GM10266 (cell line): Measurements from ENCODE around the gene ABHD18.
A peak's percentile ranks its signal among the peaks of the same experiment; 100 is the strongest.

ENCODE experiments used
- DNase-seq: peaks from one replicate; pipeline ENCODE4 v3.0.0; 2012; ENCODE audit errors: extremely low spot score
- CTCF ChIP-seq: IDR thresholded peaks from 2 replicates; pipeline ENCODE4 v1.5.1; 2012; ENCODE audit warnings: mild to moderate bottlenecking, low read depth; ENCODE audit not compliant: control insufficient read depth, insufficient read depth; ENCODE audit errors: missing control alignments

The ABHD18 gene

GRCh38 chr4:128068918-128069317 lies 103.7 kb downstream of the ABHD18 start:
- DNase-seq, result no peak
- TF ChIP-seq CTCF, result peak; percentile 14

GRCh38 chr4:128076464-128076863 lies 111.3 kb downstream of the ABHD18 start:
- TF ChIP-seq CTCF, result no peak
- no peak for DNase-seq
